HL-60 (cell line): ENCODE results near the gene RNLS.

Source experiments
- CTCF ChIP-seq: IDR thresholded peaks from one replicate; pipeline ENCODE4 v1.5.1; 2011; ENCODE audit warnings: low read length, control low read depth, inconsistent platforms; ENCODE audit not compliant: insufficient read depth
- GABPA ChIP-seq: IDR thresholded peaks from 2 replicates; pipeline ENCODE4 v1.6.1; 2012; ENCODE audit warnings: low read depth
- POLR2AphosphoS5 ChIP-seq: IDR thresholded peaks from 2 replicates; pipeline ENCODE4 v1.6.1; 2012; ENCODE audit warnings: low read depth
- REST ChIP-seq: IDR thresholded peaks from 2 replicates; pipeline ENCODE4 v1.6.1; 2012; ENCODE audit warnings: low read depth; ENCODE audit not compliant: insufficient replicate concordance
- SPI1 ChIP-seq: IDR thresholded peaks from 2 replicates; pipeline ENCODE4 v1.6.1; 2012; ENCODE audit warnings: low read depth, mild to moderate bottlenecking, borderline replicate concordance

GRCh38 chr10:88379575-88379974 lies 203.5 kb downstream of the RNLS start:
- TF ChIP-seq CTCF (no peak), GABPA (no peak), POLR2AphosphoS5 (no peak), REST (no peak), SPI1 (no peak)
